Measurements from ENCODE around the gene CSKMT.
"Not testable (repeated sequence)": the region's sequence is repeated elsewhere in the genome, so short reads cannot be mapped to it uniquely, and the experiment has no call there.

Gene CSKMT

DNA sequence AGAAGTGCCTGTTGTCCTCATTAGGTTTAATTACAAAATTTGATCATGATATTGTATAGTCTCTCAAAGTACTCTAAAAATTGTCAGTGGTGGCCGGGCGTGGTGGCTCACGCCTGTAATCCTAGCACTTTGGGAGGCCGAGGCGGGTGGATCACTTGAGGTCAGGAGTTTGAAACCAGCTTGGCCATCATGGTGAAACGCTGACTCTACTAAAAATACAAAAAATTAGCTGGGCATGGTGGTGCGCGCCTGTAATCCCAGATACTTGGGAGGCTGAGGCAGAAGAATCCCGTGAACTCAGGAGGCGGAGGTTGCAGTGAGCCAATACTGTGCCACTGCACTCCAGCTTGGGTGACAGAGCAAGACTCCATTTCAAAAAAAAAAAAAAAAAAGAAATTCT, 10.3 kb downstream of the CSKMT start:
- H3K27ac ChIP-seq (ENCODE audit: insufficient read depth in 1 of 2, low read depth in 1 of 2, low read length in 2 of 2, poor library complexity in 1 of 2, severe bottlenecking in 2 of 2); H3K27me3 ChIP-seq (replicated peaks in 2 of 5; ENCODE audit: control insufficient read depth in 4 of 5, insufficient read depth in 5 of 5, low read length in 4 of 5); POLR2A ChIA-PET; DNase-seq; H3K9me3 ChIP-seq (ENCODE audit: control extremely low read depth in 1 of 5, control insufficient read depth in 4 of 5, insufficient read depth in 2 of 5, low read depth in 1 of 5, low read length in 4 of 5); H3K4me3 ChIP-seq (ENCODE audit: control insufficient read depth in 1 of 7, extremely low read depth in 1 of 7, insufficient read depth in 4 of 7, low read depth in 2 of 7, low read length in 6 of 7): not testable (repeated sequence)
- WGBS (ENCODE audit: insufficient coverage): 98% methylated on average over 9 of the region's 10 CpGs
- H3K36me3 ChIP-seq (ENCODE audit: control insufficient read depth in 4 of 4, insufficient read depth in 4 of 4, low read length in 3 of 4): peaks cover 2 to 32% (median 25%) of the 10 kb centered on the region in 4 experiments
- CTCF ChIA-PET: interaction anchor here (0.8 to 5.0 kb wide), 2 partner anchors 9 to 62 kb away, joined by 3 to 29 read pairs; partner anchors contain the start of genes C11orf98 and CSKMT
- H3K4me1 ChIP-seq (ENCODE audit: control extremely low read depth in 1 of 4, control insufficient read depth in 4 of 4, insufficient read depth in 4 of 4, low read length in 3 of 4): peaks cover 2 to 42% (median 36%) of the 10 kb centered on the region in 4 experiments

- ChIA-PET POLR2A (interaction anchor here (1.1 kb wide), 1 partner anchor 51 kb away, joined by 3 read pairs; the partner anchor contains the start of genes HNRNPUL2 and TTC9C), CTCF (interaction anchor here (0.6 to 5.0 kb wide), 10 partner anchors 10 to 180 kb away, joined by 3 to 29 read pairs (median 3); partner anchors contain the start of genes C11orf98, CSKMT, HNRNPUL2 and LRRN4CL)
- Histone ChIP-seq H3K4me1 (ENCODE audit: control extremely low read depth in 1 of 4, control insufficient read depth in 4 of 4, insufficient read depth in 4 of 4, low read length in 3 of 4) (peaks cover 2 to 41% (median 30%) of the 10 kb centered on the region in 4 experiments), H3K36me3 (ENCODE audit: control insufficient read depth in 4 of 4, insufficient read depth in 4 of 4, low read length in 3 of 4) (peaks cover 2 to 32% (median 25%) of the 10 kb centered on the region in 4 experiments), H3K9me3 (ENCODE audit: control extremely low read depth in 1 of 5, control insufficient read depth in 4 of 5, insufficient read depth in 2 of 5, low read depth in 1 of 5, low read length in 4 of 5) (no peaks in the 10 kb centered on the region), H3K27ac (ENCODE audit: insufficient read depth in 1 of 2, low read depth in 1 of 2, low read length in 2 of 2, poor library complexity in 1 of 2, severe bottlenecking in 2 of 2) (peak overlapping the region in 1 of 2 experiments; percentile 96), H3K4me3 (ENCODE audit: control insufficient read depth in 1 of 7, extremely low read depth in 1 of 7, insufficient read depth in 4 of 7, low read depth in 2 of 7, low read length in 6 of 7) (no peak overlapping the region), H3K27me3 (replicated peaks in 2 of 5; ENCODE audit: control insufficient read depth in 4 of 5, insufficient read depth in 5 of 5, low read length in 4 of 5) (no peaks in the 10 kb centered on the region)
- WGBS (ENCODE audit: insufficient coverage): 82% methylated on average over 5 of the region's 6 CpGs
- no peak for DNase-seq
Measured at GRCh38 chr11:62676698-62677097, 11.6 kb downstream of the CSKMT start.

- POLR2A ChIA-PET: interaction anchor here (1.1 kb wide), 1 partner anchor 51 kb away, joined by 3 read pairs; the partner anchor contains the start of genes HNRNPUL2 and TTC9C
Measured at GRCh38 chr11:62677156-62677555, 12.0 kb downstream of the CSKMT start.

DNA sequence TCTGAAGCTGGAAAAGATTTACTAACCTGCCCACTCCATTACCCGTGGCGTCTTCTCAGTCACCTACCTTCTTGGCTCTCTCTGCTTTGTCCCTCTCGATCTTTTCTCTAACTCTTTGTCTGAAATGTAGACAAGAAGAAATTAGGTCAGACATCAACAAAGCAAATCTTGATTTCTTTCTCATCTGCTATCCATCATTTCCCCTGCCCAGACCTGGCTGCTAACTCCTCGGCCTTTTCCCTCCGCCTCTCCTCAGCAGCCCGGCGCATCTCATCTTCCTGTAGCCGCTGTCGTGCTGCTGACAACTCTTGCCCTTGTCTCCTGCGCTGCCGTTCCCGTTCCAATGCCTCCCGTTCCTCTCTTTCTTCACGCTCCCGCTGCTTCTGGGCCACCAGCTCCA, 12.6 kb downstream of the CSKMT start:
- ChIA-PET CTCF (interaction anchor here (1.5 to 5.0 kb wide), 3 partner anchors 11 to 179 kb away, joined by 3 to 29 read pairs (median 8); partner anchors contain the start of genes C11orf98 and CSKMT), POLR2A (interaction anchor here (1.1 kb wide), 1 partner anchor 50 kb away, joined by 3 read pairs; the partner anchor contains the start of genes HNRNPUL2 and TTC9C)
- peaks cover 2 to 32% (median 25%) of the 10 kb centered on the region in 4 experiments for H3K36me3 ChIP-seq (ENCODE audit: control insufficient read depth in 4 of 4, insufficient read depth in 4 of 4, low read length in 3 of 4)
- H3K4me1 ChIP-seq (ENCODE audit: control extremely low read depth in 1 of 4, control insufficient read depth in 4 of 4, insufficient read depth in 4 of 4, low read length in 3 of 4): peaks cover 2 to 32% (median 22%) of the 10 kb centered on the region in 4 experiments
- H3K4me3 ChIP-seq (ENCODE audit: control insufficient read depth in 1 of 7, extremely low read depth in 1 of 7, insufficient read depth in 4 of 7, low read depth in 2 of 7, low read length in 6 of 7): peak overlapping the region in 5 of 7 experiments; percentile 87 to 96 (median 90)
- 95% methylated on average over 13 of the region's 15 CpGs for WGBS (ENCODE audit: insufficient coverage)
- no peak for DNase-seq
- no peaks in the 10 kb centered on the region for H3K9me3 ChIP-seq (ENCODE audit: control extremely low read depth in 1 of 5, control insufficient read depth in 4 of 5, insufficient read depth in 2 of 5, low read depth in 1 of 5, low read length in 4 of 5)
- H3K27me3 ChIP-seq (replicated peaks in 2 of 5; ENCODE audit: control insufficient read depth in 4 of 5, insufficient read depth in 5 of 5, low read length in 4 of 5): no peaks in the 10 kb centered on the region
- peak overlapping the region; percentile 93 to 96 for H3K27ac ChIP-seq (ENCODE audit: insufficient read depth in 1 of 2, low read depth in 1 of 2, low read length in 2 of 2, poor library complexity in 1 of 2, severe bottlenecking in 2 of 2)

More at GRCh38 chr11:62677156-62677555, 12.0 kb downstream of the CSKMT start:
- Histone ChIP-seq H3K27me3 (replicated peaks in 2 of 5; ENCODE audit: control insufficient read depth in 4 of 5, insufficient read depth in 5 of 5, low read length in 4 of 5) (no peaks in the 10 kb centered on the region), H3K4me3 (ENCODE audit: control insufficient read depth in 1 of 7, extremely low read depth in 1 of 7, insufficient read depth in 4 of 7, low read depth in 2 of 7, low read length in 6 of 7) (no peak overlapping the region), H3K36me3 (ENCODE audit: control insufficient read depth in 4 of 4, insufficient read depth in 4 of 4, low read length in 3 of 4) (peaks cover 2 to 32% (median 25%) of the 10 kb centered on the region in 4 experiments), H3K27ac (ENCODE audit: insufficient read depth in 1 of 2, low read depth in 1 of 2, low read length in 2 of 2, poor library complexity in 1 of 2, severe bottlenecking in 2 of 2) (peak overlapping the region in 1 of 2 experiments; percentile 96), H3K9me3 (ENCODE audit: control extremely low read depth in 1 of 5, control insufficient read depth in 4 of 5, insufficient read depth in 2 of 5, low read depth in 1 of 5, low read length in 4 of 5) (no peaks in the 10 kb centered on the region), H3K4me1 (ENCODE audit: control extremely low read depth in 1 of 4, control insufficient read depth in 4 of 4, insufficient read depth in 4 of 4, low read length in 3 of 4) (peaks cover 2 to 38% (median 28%) of the 10 kb centered on the region in 4 experiments)
- CTCF ChIA-PET: interaction anchor here (0.6 to 5.0 kb wide), 8 partner anchors 10 to 179 kb away, joined by 3 to 29 read pairs (median 3); partner anchors contain the start of genes C11orf98, CSKMT, HNRNPUL2 and LRRN4CL
- WGBS (ENCODE audit: insufficient coverage): 100% methylated on average over 2 of the region's 6 CpGs
- DNase-seq: no peak

- peak overlapping the region; percentile 71 to 96 (median 90) for H3K4me3 ChIP-seq (ENCODE audit: control insufficient read depth in 1 of 7, extremely low read depth in 1 of 7, insufficient read depth in 4 of 7, low read depth in 2 of 7, low read length in 6 of 7)
- peaks cover 2 to 26% (median 16%) of the 10 kb centered on the region in 4 experiments for H3K4me1 ChIP-seq (ENCODE audit: control extremely low read depth in 1 of 4, control insufficient read depth in 4 of 4, insufficient read depth in 4 of 4, low read length in 3 of 4)
- POLR2A ChIA-PET: interaction anchor here (0.6 to 1.7 kb wide), 2 partner anchors 21 to 87 kb away, joined by 3 to 6 read pairs; partner anchors contain the start of gene TUT1
- peaks cover 2 to 26% (median 22%) of the 10 kb centered on the region in 4 experiments for H3K36me3 ChIP-seq (ENCODE audit: control insufficient read depth in 4 of 4, insufficient read depth in 4 of 4, low read length in 3 of 4)
- H3K27ac ChIP-seq (ENCODE audit: insufficient read depth in 1 of 2, low read depth in 1 of 2, low read length in 2 of 2, poor library complexity in 1 of 2, severe bottlenecking in 2 of 2): peak overlapping the region; percentile 93 to 96
- DNase-seq: no peak
- no peaks in the 10 kb centered on the region for H3K27me3 ChIP-seq (replicated peaks in 2 of 5; ENCODE audit: control insufficient read depth in 4 of 5, insufficient read depth in 5 of 5, low read length in 4 of 5)
- CTCF ChIA-PET: interaction anchor here (2.0 to 3.2 kb wide), 2 partner anchors 13 to 23 kb away, joined by 4 to 14 read pairs; partner anchors contain the start of genes C11orf98 and CSKMT
- no peaks in the 10 kb centered on the region for H3K9me3 ChIP-seq (ENCODE audit: control extremely low read depth in 1 of 5, control insufficient read depth in 4 of 5, insufficient read depth in 2 of 5, low read depth in 1 of 5, low read length in 4 of 5)
- whole genome bisulfite sequencing (ENCODE audit: insufficient coverage): 18% methylated on average over 8 of the region's 16 CpGs
Measured at GRCh38 chr11:62678433-62678769, 13.3 kb downstream of the CSKMT start.

GRCh38 chr11:62678770-62679696, 13.9 kb downstream of the CSKMT start, which contains the start of gene UBXN1:
UBXN1 (minus strand) TSS chr11:62679073; CDS start chr11:62678923, 150 bp downstream.
- Histone ChIP-seq H3K4me3 (ENCODE audit: control insufficient read depth in 1 of 7, extremely low read depth in 1 of 7, insufficient read depth in 4 of 7, low read depth in 2 of 7, low read length in 6 of 7) (peak within 1 kb of the TSS; percentile 71 to 96 (median 90)), H3K36me3 (ENCODE audit: control insufficient read depth in 4 of 4, insufficient read depth in 4 of 4, low read length in 3 of 4) (peaks cover 2 to 25% (median 21%) of the 10 kb centered on the region in 4 experiments), H3K27ac (ENCODE audit: insufficient read depth in 1 of 2, low read depth in 1 of 2, low read length in 2 of 2, poor library complexity in 1 of 2, severe bottlenecking in 2 of 2) (peak within 1 kb of the TSS; percentile 93 to 96), H3K9me3 (ENCODE audit: control extremely low read depth in 1 of 5, control insufficient read depth in 4 of 5, insufficient read depth in 2 of 5, low read depth in 1 of 5, low read length in 4 of 5) (no peaks in the 10 kb centered on the region), H3K4me1 (ENCODE audit: control extremely low read depth in 1 of 4, control insufficient read depth in 4 of 4, insufficient read depth in 4 of 4, low read length in 3 of 4) (peaks cover 2 to 26% (median 16%) of the 10 kb centered on the region in 4 experiments), H3K27me3 (replicated peaks in 2 of 5; ENCODE audit: control insufficient read depth in 4 of 5, insufficient read depth in 5 of 5, low read length in 4 of 5) (no peaks in the 10 kb centered on the region)
- WGBS (ENCODE audit: insufficient coverage): 2% methylated on average over 39 of the region's 55 CpGs
- peak; percentile 90 to 92 (median 90) for DNase-seq
- CTCF ChIA-PET: interaction anchor here (1.8 to 3.3 kb wide), 6 partner anchors 11 to 32 kb away, joined by 4 to 98 read pairs (median 16); partner anchors contain the start of genes BSCL2, C11orf98, CSKMT and GNG3
- POLR2A ChIA-PET: interaction anchor here (0.6 to 1.7 kb wide), 2 partner anchors 21 to 88 kb away, joined by 3 to 6 read pairs; partner anchors contain the start of gene TUT1
